HEK293 (cell line): ENCODE measurements around the gene CD151.
A peak's percentile ranks its signal among the peaks of the same experiment; 100 is the strongest.

ENCODE experiments used
- CTCF ChIA-PET: fragments of 350-600 bp; formaldehyde crosslinking; extraction: SDS; loops from one replicate; lab custom pipeline; 2021; ENCODE audit warnings: antibody characterized with exemption; lab: Yijun Ruan, JAX
- POLR2A ChIA-PET: fragments of 300-600 bp; formaldehyde crosslinking; extraction: SDS; loops from one replicate; lab custom pipeline; 2020; ENCODE audit warnings: antibody characterized with exemption, inconsistent platforms; lab: Yijun Ruan, JAX
- H3K27ac ChIP-seq: fragments of 200-500 bp; sonication (Bioruptor generic); 2 replicates; pipeline ENCODE4 v1.5.1; 2014; ENCODE audit warnings: low read depth, low read length, control low read depth, inconsistent platforms; ENCODE audit errors: extremely low read depth
- H3K36me3 ChIP-seq, 2 experiments: fragments of 200-500 bp in 1 of 2; sonication (Bioruptor generic) in 1 of 2; 1 replicate in 1 of 2; 2 replicates in 1 of 2; pipeline ENCODE4 v1.5.1; 2014 to 2017; ENCODE audit warnings: inconsistent platforms in 2 of 2, low read length in 2 of 2; ENCODE audit not compliant: control insufficient read depth in 2 of 2, insufficient read depth in 1 of 2
- H3K4me1 ChIP-seq: fragments of 200-500 bp; sonication (Bioruptor generic); 2 replicates; pipeline ENCODE4 v1.5.1; 2014; ENCODE audit warnings: mild to moderate bottlenecking, low read length, inconsistent platforms; ENCODE audit not compliant: control insufficient read depth, insufficient read depth
- H3K4me3 ChIP-seq: 2 replicates; pipeline ENCODE4 v1.5.1; 2011; ENCODE audit warnings: low read depth, mild to moderate bottlenecking, control low read depth, low read length, moderate library complexity
- H3K9me3 ChIP-seq: fragments of 200-500 bp; sonication (Bioruptor generic); 2 replicates; pipeline ENCODE4 v1.5.1; 2014; ENCODE audit warnings: low read depth, low read length, inconsistent platforms; ENCODE audit not compliant: control insufficient read depth, insufficient read depth
- MEIS1 ChIP-seq: sonication (generic); formaldehyde crosslinking; IDR thresholded peaks from 2 replicates; pipeline ENCODE4 v1.8.1; 2022; ENCODE audit warnings: missing genetic modification reagents, mild to moderate bottlenecking, borderline replicate concordance
- OSR2 ChIP-seq: fragments of 450-650 bp; formaldehyde crosslinking; IDR thresholded peaks from 2 replicates; pipeline ENCODE4 v1.5.1; 2016; ENCODE audit warnings: missing biosample characterization, missing genetic modification characterization
- OVOL3 ChIP-seq: fragments of 450-650 bp; formaldehyde crosslinking; IDR thresholded peaks from 2 replicates; pipeline ENCODE4 v1.5.1; 2016; ENCODE audit warnings: missing biosample characterization, missing genetic modification characterization
- RBAK ChIP-seq: fragments of 450-650 bp; formaldehyde crosslinking; IDR thresholded peaks from 2 replicates; pipeline ENCODE4 v1.5.1; 2016; ENCODE audit warnings: missing biosample characterization, missing genetic modification characterization
- REPIN1 ChIP-seq: fragments of 450-650 bp; formaldehyde crosslinking; IDR thresholded peaks from 2 replicates; pipeline ENCODE4 v1.5.1; 2017; ENCODE audit warnings: missing biosample characterization, missing genetic modification characterization, low read depth
- ZBTB7A ChIP-seq: fragments of 450-650 bp; formaldehyde crosslinking; IDR thresholded peaks from 2 replicates; pipeline ENCODE4 v1.5.1; 2016; ENCODE audit warnings: low read depth, missing biosample characterization, missing genetic modification characterization
- ZFP69B ChIP-seq: fragments of 450-650 bp; formaldehyde crosslinking; IDR thresholded peaks from 2 replicates; pipeline ENCODE4 v1.5.1; 2016; ENCODE audit warnings: missing biosample characterization, missing genetic modification characterization
- ZIC2 ChIP-seq: fragments of 450-650 bp; formaldehyde crosslinking; IDR thresholded peaks from 2 replicates; pipeline ENCODE4 v1.5.1; 2016; ENCODE audit warnings: missing biosample characterization, missing genetic modification characterization
- ZNF140 ChIP-seq: fragments of 450-650 bp; formaldehyde crosslinking; IDR thresholded peaks from 2 replicates; pipeline ENCODE4 v1.5.1; 2016; ENCODE audit warnings: missing biosample characterization, missing genetic modification characterization
- ZNF146 ChIP-seq: fragments of 450-650 bp; formaldehyde crosslinking; IDR thresholded peaks from 2 replicates; pipeline ENCODE4 v1.5.1; 2016; ENCODE audit warnings: missing biosample characterization, missing genetic modification characterization
- ZNF155 ChIP-seq: fragments of 450-650 bp; formaldehyde crosslinking; IDR thresholded peaks from 2 replicates; pipeline ENCODE4 v1.5.1; 2016; ENCODE audit warnings: missing biosample characterization, missing genetic modification characterization
- ZNF366 ChIP-seq: fragments of 450-650 bp; formaldehyde crosslinking; conservative IDR thresholded peaks from 2 replicates; pipeline ENCODE4 v1.5.1; 2016; ENCODE audit warnings: missing biosample characterization, missing genetic modification characterization
- ZNF514 ChIP-seq: fragments of 450-650 bp; formaldehyde crosslinking; IDR thresholded peaks from 2 replicates; pipeline ENCODE4 v1.5.1; 2016; ENCODE audit warnings: missing biosample characterization, missing genetic modification characterization
- ZNF548 ChIP-seq: fragments of 450-650 bp; formaldehyde crosslinking; IDR thresholded peaks from 2 replicates; pipeline ENCODE4 v1.5.1; 2016; ENCODE audit warnings: missing biosample characterization, missing genetic modification characterization
- ZNF561 ChIP-seq: fragments of 450-650 bp; IDR thresholded peaks from 2 replicates; pipeline ENCODE4 v1.5.1; 2018; ENCODE audit warnings: missing biosample characterization, missing genetic modification characterization, borderline replicate concordance
- ZNF571 ChIP-seq: fragments of 450-650 bp; formaldehyde crosslinking; IDR thresholded peaks from 2 replicates; pipeline ENCODE4 v1.5.0; 2017; ENCODE audit warnings: missing biosample characterization, missing genetic modification characterization
- ZNF626 ChIP-seq: fragments of 450-650 bp; sonication (Bioruptor Pico); formaldehyde crosslinking; IDR thresholded peaks from 2 replicates; pipeline ENCODE4 v1.5.1; 2018; ENCODE audit warnings: missing biosample characterization, missing genetic modification characterization, inconsistent platforms
- ZNF660 ChIP-seq: fragments of 450-650 bp; IDR thresholded peaks from 2 replicates; pipeline ENCODE4 v1.5.1; 2018; ENCODE audit warnings: missing biosample characterization, mild to moderate bottlenecking, missing genetic modification characterization
- ZNF670 ChIP-seq: fragments of 450-650 bp; formaldehyde crosslinking; IDR thresholded peaks from 2 replicates; pipeline ENCODE4 v1.5.1; 2016; ENCODE audit warnings: missing biosample characterization, missing genetic modification characterization, low read depth
- TF ChIP-seq, protein P1 (sequence below): fragments of 450-650 bp; formaldehyde crosslinking; IDR thresholded peaks from 2 replicates; pipeline ENCODE4 v1.5.1; 2016; ENCODE audit warnings: missing biosample characterization, missing genetic modification characterization, low read depth
- TF ChIP-seq, protein P2 (sequence below): fragments of 450-650 bp; formaldehyde crosslinking; IDR thresholded peaks from 2 replicates; pipeline ENCODE4 v1.5.1; 2016; ENCODE audit warnings: missing biosample characterization, missing genetic modification characterization
- TF ChIP-seq, protein P3 (sequence below): fragments of 450-650 bp; formaldehyde crosslinking; optimal IDR thresholded peaks from 2 replicates; pipeline ENCODE3; 2016; ENCODE audit warnings: missing biosample characterization, mild to moderate bottlenecking, missing genetic modification characterization
- TF ChIP-seq, protein P4 (sequence below): fragments of 450-650 bp; IDR thresholded peaks from 2 replicates; pipeline ENCODE4 v1.5.1; 2018; ENCODE audit warnings: missing biosample characterization, missing genetic modification characterization
- TF ChIP-seq, protein P5 (sequence below): fragments of 450-650 bp; formaldehyde crosslinking; IDR thresholded peaks from 2 replicates; pipeline ENCODE4 v1.5.1; 2016; ENCODE audit warnings: missing biosample characterization, missing genetic modification characterization

The CD151 gene

DNA sequence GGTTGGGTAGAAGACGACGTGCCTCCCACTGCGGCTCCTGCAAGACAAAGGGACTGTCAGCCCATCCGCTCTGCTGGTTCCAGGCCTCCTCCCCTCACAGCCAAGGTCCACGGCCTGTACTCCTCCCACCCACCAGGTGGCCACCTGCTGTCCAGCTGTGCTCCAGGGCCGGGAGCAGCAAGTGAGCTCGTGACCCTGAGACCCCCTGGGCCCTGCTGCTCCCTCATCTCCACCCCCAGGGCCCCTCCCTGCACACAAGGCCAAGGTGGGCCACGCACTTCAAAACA is 37.3 kb downstream of the CD151 start:
- H3K4me3 ChIP-seq: no peak overlapping the region
- peaks cover 0 to 45% of the 10 kb centered on the region in 2 experiments; a peak in 1 of 3 replicates for H3K36me3 ChIP-seq
- H3K27ac ChIP-seq: no peak overlapping the region
- no peaks in the 10 kb centered on the region for H3K9me3 ChIP-seq
- CTCF ChIA-PET: no interaction called here
- H3K4me1 ChIP-seq: no peaks in the 10 kb centered on the region
- POLR2A ChIA-PET: no interaction called here
- TF ChIP-seq ZFP69B (tag by site-specific recombination): no peak
- peak; percentile 70 for TF ChIP-seq ZIC2

DNA sequence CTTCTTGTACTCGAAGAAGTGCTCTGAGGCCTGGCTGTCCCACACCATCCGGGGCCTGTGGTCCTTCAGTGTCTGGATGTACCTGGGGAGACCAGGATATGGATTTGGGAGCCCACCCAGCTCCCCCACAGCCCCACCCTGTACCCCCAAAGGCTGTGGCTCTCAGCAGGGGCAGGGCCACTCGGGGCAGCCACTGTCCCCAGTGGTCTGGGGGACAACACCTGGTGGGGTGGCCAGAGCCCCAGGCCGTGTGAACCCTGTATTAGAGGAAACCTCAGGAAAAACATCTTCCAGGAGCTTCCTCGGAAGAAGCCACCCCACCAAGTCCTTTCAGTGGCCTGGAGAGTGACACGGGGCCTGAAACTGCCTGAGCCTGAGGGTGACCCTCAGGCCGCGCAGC is 37.7 kb downstream of the CD151 start:
- TF ChIP-seq ZNF514 (tag by site-specific recombination): no peak
- TF ChIP-seq, protein P1, sequence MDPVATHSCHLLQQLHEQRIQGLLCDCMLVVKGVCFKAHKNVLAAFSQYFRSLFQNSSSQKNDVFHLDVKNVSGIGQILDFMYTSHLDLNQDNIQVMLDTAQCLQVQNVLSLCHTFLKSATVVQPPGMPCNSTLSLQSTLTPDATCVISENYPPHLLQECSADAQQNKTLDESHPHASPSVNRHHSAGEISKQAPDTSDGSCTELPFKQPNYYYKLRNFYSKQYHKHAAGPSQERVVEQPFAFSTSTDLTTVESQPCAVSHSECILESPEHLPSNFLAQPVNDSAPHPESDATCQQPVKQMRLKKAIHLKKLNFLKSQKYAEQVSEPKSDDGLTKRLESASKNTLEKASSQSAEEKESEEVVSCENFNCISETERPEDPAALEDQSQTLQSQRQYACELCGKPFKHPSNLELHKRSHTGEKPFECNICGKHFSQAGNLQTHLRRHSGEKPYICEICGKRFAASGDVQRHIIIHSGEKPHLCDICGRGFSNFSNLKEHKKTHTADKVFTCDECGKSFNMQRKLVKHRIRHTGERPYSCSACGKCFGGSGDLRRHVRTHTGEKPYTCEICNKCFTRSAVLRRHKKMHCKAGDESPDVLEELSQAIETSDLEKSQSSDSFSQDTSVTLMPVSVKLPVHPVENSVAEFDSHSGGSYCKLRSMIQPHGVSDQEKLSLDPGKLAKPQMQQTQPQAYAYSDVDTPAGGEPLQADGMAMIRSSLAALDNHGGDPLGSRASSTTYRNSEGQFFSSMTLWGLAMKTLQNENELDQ: no peak
- TF ChIP-seq ZNF660 (tag by site-specific recombination): no peak
- TF ChIP-seq ZNF140 (tag by site-specific recombination): no peak
- TF ChIP-seq ZNF571 (tag by site-specific recombination): no peak
- TF ChIP-seq OVOL3 (tag by site-specific recombination): no peak
- no peak for TF ChIP-seq REPIN1 (tag by site-specific recombination)
- TF ChIP-seq OSR2 (tag by site-specific recombination): no peak
- no peak for TF ChIP-seq ZNF366
- TF ChIP-seq ZNF670 (tag by site-specific recombination): no peak
- no peak for TF ChIP-seq ZNF548
- TF ChIP-seq MEIS1 (CRISPR knock-in tag): no peak
- TF ChIP-seq, protein P2, sequence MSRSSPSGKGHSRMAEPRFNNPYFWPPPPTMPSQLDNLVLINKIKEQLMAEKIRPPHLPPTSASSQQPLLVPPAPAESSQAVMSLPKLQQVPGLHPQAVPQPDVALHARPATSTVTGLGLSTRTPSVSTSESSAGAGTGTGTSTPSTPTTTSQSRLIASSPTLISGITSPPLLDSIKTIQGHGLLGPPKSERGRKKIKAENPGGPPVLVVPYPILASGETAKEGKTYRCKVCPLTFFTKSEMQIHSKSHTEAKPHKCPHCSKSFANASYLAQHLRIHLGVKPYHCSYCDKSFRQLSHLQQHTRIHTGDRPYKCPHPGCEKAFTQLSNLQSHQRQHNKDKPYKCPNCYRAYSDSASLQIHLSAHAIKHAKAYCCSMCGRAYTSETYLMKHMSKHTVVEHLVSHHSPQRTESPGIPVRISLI (tag by site-specific recombination): no peak
- TF ChIP-seq ZNF146: no peak
- CTCF ChIA-PET: no interaction called here
- POLR2A ChIA-PET: no interaction called here

DNA sequence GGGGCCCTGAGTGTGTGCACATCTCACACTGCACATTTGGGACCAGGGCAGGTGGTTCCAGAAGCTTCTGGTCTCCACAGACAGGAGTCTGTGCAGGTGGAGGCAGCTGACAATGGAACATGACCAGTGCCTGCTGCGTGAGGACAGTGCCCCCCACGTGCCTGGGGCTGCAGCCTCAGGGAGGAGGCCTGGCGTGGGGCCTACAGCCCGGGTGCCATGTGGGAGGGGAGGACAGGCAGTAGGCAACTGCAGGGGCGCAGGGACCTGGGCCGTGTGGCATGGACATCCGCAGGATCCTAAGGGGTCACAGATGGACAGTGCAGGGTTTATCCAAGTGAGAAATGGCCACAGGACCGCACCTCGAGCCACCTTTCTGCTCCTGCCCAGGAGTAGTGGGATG is 38.7 kb downstream of the CD151 start:
- Histone ChIP-seq H3K27ac (no peak overlapping the region), H3K9me3 (no peaks in the 10 kb centered on the region), H3K4me3 (no peak overlapping the region), H3K4me1 (no peaks in the 10 kb centered on the region)
- ChIA-PET CTCF (interaction anchor here (0.9 kb wide), 1 partner anchor 23 kb away, joined by 3 read pairs; no protein-coding TSS in a partner anchor), POLR2A (no interaction called here)
- TF ChIP-seq, protein P3, sequence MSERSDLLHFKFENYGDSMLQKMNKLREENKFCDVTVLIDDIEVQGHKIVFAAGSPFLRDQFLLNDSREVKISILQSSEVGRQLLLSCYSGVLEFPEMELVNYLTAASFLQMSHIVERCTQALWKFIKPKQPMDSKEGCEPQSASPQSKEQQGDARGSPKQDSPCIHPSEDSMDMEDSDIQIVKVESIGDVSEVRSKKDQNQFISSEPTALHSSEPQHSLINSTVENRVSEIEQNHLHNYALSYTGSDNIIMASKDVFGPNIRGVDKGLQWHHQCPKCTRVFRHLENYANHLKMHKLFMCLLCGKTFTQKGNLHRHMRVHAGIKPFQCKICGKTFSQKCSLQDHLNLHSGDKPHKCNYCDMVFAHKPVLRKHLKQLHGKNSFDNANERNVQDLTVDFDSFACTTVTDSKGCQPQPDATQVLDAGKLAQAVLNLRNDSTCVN (tag by site-specific recombination): no peak
- TF ChIP-seq RBAK (no peak), ZNF155 (tag by site-specific recombination) (no peak), ZBTB7A (tag by site-specific recombination) (no peak), ZNF561 (no peak), ZNF626 (tag by site-specific recombination) (no peak), ZNF670 (tag by site-specific recombination) (no peak)
- TF ChIP-seq, protein P4, sequence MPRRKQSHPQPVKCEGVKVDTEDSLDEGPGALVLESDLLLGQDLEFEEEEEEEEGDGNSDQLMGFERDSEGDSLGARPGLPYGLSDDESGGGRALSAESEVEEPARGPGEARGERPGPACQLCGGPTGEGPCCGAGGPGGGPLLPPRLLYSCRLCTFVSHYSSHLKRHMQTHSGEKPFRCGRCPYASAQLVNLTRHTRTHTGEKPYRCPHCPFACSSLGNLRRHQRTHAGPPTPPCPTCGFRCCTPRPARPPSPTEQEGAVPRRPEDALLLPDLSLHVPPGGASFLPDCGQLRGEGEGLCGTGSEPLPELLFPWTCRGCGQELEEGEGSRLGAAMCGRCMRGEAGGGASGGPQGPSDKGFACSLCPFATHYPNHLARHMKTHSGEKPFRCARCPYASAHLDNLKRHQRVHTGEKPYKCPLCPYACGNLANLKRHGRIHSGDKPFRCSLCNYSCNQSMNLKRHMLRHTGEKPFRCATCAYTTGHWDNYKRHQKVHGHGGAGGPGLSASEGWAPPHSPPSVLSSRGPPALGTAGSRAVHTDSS: no peak
- TF ChIP-seq, protein P5, sequence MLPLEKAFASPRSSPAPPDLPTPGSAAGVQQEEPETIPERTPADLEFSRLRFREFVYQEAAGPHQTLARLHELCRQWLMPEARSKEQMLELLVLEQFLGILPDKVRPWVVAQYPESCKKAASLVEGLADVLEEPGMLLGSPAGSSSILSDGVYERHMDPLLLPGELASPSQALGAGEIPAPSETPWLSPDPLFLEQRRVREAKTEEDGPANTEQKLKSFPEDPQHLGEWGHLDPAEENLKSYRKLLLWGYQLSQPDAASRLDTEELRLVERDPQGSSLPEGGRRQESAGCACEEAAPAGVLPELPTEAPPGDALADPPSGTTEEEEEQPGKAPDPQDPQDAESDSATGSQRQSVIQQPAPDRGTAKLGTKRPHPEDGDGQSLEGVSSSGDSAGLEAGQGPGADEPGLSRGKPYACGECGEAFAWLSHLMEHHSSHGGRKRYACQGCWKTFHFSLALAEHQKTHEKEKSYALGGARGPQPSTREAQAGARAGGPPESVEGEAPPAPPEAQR (tag by site-specific recombination): no peak
- TF ChIP-seq, all 188 proteins: peak for 0
- H3K36me3 ChIP-seq: peaks cover 0 to 53% of the 10 kb centered on the region in 2 experiments; a peak in 1 of 3 replicates

More for the DNA sequence above, 37.7 kb downstream of the CD151 start:
- H3K4me1 ChIP-seq: no peaks in the 10 kb centered on the region
- peaks cover 0 to 48% of the 10 kb centered on the region in 2 experiments; a peak in 1 of 3 replicates for H3K36me3 ChIP-seq
- no peaks in the 10 kb centered on the region for H3K9me3 ChIP-seq
- no peak overlapping the region for H3K27ac ChIP-seq
- no peak overlapping the region for H3K4me3 ChIP-seq
